ENCODE data around the gene GPRIN3.

GRCh38 chr4:89279385-89279784, 28.2 kb downstream of the GPRIN3 start:
- TF ChIP-seq EZH2 (IDR thresholded peaks at IDR 0.05; ENCODE audit: borderline replicate concordance, control insufficient read depth, low read depth, low read length): no peak
- no peak for TF ChIP-seq CTCF (IDR thresholded peaks at IDR 0.05 in 2 of 3, conservative IDR thresholded peaks at IDR 0.05 in 1 of 3; ENCODE audit: control insufficient read depth in 2 of 3, extremely low read depth in 1 of 3, insufficient read depth in 1 of 3, low read depth in 3 of 3, low read length in 3 of 3)
- TF ChIP-seq E2F4 (IDR thresholded peaks at IDR 0.05; ENCODE audit: low read depth, low read length): no peak
- no peak for TF ChIP-seq TARDBP (IDR thresholded peaks at IDR 0.05; ENCODE audit: borderline replicate concordance)
- no peak for TF ChIP-seq POLR2A (IDR thresholded peaks at IDR 0.05; ENCODE audit: low read depth, low read length)
- TF ChIP-seq TAF1 (IDR thresholded peaks at IDR 0.05; ENCODE audit: borderline replicate concordance, low read depth, low read length): no peak
- TF ChIP-seq ATF2 (IDR thresholded peaks at IDR 0.05; ENCODE audit: low read length): no peak
- no peak for TF ChIP-seq ATF3 (IDR thresholded peaks at IDR 0.05; ENCODE audit: borderline replicate concordance, extremely low read depth, low read depth, low read length)
- TF ChIP-seq CEBPB (IDR thresholded peaks at IDR 0.05; ENCODE audit: borderline replicate concordance in 1 of 2, low read depth in 2 of 2, low read length in 2 of 2): no peak
